Colonic mucosa (tissue), 4 donors: ENCODE data around the gene TEX11. TPM values are rescaled to one million over a fixed set of nuclear protein-coding genes. Genes with fewer than 3 reads are reported as not detected.

Experiments used
- DNase-seq: peaks from one replicate; pipeline ENCODE4 v3.0.0-alpha.2; 2020
- H3K27ac ChIP-seq: fragments of 200-600 bp; one replicate; pipeline ENCODE4 v1.8.0; 2021
- H3K27me3 ChIP-seq: fragments of 200-600 bp; one replicate; pipeline ENCODE4 v1.8.0; 2021
- H3K36me3 ChIP-seq: fragments of 200-600 bp; one replicate; pipeline ENCODE4 v1.8.0; 2021
- H3K4me1 ChIP-seq: fragments of 200-600 bp; one replicate; pipeline ENCODE4 v1.8.0; 2021; ENCODE audit warnings: mild to moderate bottlenecking
- H3K4me3 ChIP-seq: fragments of 200-600 bp; one replicate; pipeline ENCODE4 v1.8.0; 2021
- H3K9ac ChIP-seq, 2 donors: one replicate each; pipeline ENCODE4 v1.7.0; 2013; ENCODE audit warnings: control low read depth in 2 of 2, low read depth in 2 of 2, low read length in 2 of 2
- H3K9me3 ChIP-seq: fragments of 200-600 bp; one replicate; pipeline ENCODE4 v1.8.0; 2021
- CTCF ChIP-seq: fragments of 200-600 bp; IDR thresholded peaks from one replicate; pipeline ENCODE4 v1.8.0; 2022; ENCODE audit warnings: antibody characterized with exemption, mild to moderate bottlenecking
- intact Hi-C: fragments of 100-400 bp; cut with DNase I; formaldehyde crosslinking; loops from one replicate; pipeline ENCODE4 v1.14.1; 2022
- total RNA-seq, 2 donors: library from RNA; stranded (reverse); fragmentation: NEBNext Ultra II Directional in 1 of 2; extraction: Animal tissue kit (Norgen Biotek cat#: 25700) in 1 of 2; gene quantifications; one replicate each; pipeline ENCODE4 v1.2.1, GENCODE V29; 2021
- donor health status: healthy.
- donor health status: DM: no; HTN: no; CAD: no.
- donor health status: DM: no; HTN: no; CAD: no.

The TEX11 gene
- total RNA-seq, 2 donors from 2014 or later, result 0.94 to 1.0 TPM

- H3K9ac ChIP-seq, result no peak overlapping the region
- no peak overlapping the region for H3K4me3 ChIP-seq
- TF ChIP-seq CTCF, result no peak
- intact Hi-C loops, result no loop called here
- no peaks in the 10 kb centered on the region for H3K36me3 ChIP-seq
- no peaks in the 10 kb centered on the region for H3K27me3 ChIP-seq
- DNase-seq, result no peak
- no peaks in the 10 kb centered on the region for H3K9me3 ChIP-seq
- no peaks in the 10 kb centered on the region for H3K4me1 ChIP-seq
- no peak overlapping the region for H3K27ac ChIP-seq
These were observed 272.8 kb downstream of the TEX11 start for GRCh38 chrX:70635669-70636068.

DNA sequence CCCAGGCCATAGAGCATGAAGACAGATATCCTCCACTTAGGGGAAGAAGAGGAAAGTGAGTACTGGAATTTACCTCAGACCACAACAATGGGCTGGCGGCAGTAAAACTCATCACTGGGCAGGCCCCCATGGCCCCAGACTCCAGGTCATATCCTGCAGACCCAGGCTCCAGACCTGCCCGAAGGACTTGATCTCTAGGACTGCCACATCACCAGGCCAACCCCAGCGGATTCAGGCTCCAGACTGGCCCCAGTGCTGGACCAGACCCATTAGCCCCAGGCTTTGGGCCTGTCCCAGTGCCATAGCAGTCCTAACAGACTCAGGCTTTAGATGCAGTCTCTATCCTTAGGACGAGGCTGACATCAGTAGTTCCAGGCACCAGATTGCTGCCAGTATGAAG, 273.3 kb downstream of the TEX11 start:
- no peaks in the 10 kb centered on the region for H3K27me3 ChIP-seq
- H3K9me3 ChIP-seq, result no peaks in the 10 kb centered on the region
- H3K36me3 ChIP-seq, result no peaks in the 10 kb centered on the region
- DNase-seq, result no peak
- no peak overlapping the region for H3K9ac ChIP-seq
- H3K4me3 ChIP-seq, result no peak overlapping the region
- intact Hi-C loops, result no loop called here
- TF ChIP-seq CTCF, result no peak
- no peak overlapping the region for H3K27ac ChIP-seq
- no peaks in the 10 kb centered on the region for H3K4me1 ChIP-seq

- Histone ChIP-seq H3K9ac (no peak overlapping the region), H3K4me3 (no peak overlapping the region), H3K36me3 (no peaks in the 10 kb centered on the region), H3K9me3 (no peaks in the 10 kb centered on the region), H3K27me3 (no peaks in the 10 kb centered on the region), H3K4me1 (no peaks in the 10 kb centered on the region), H3K27ac (no peak overlapping the region)
- TF ChIP-seq CTCF, result no peak
- DNase-seq, result no peak
- intact Hi-C loops, result no loop called here
These were observed 286.8 kb downstream of the TEX11 start for GRCh38 chrX:70621743-70622142.

DNA sequence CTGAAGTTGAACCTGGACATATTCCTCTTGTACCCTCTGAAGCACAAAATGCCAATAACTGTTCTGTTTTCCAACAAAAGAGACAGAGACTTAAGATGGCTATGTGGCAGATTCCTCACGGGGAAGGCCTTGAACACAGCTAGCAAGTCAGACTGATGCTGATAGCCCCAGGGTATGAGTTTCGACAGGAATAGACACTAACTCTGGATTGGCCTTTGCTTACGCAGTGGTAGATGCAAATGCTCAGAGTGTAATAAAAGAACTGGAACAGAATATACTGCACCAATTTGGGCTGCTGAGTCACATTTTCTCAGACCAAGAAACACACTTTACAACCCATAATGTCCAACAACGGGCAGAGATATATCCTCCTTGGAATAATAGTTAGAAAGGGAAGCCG, 290.0 kb downstream of the TEX11 start:
- TF ChIP-seq CTCF, result no peak
- Histone ChIP-seq H3K4me3 (no peak overlapping the region), H3K9ac (no peak overlapping the region), H3K4me1 (no peaks in the 10 kb centered on the region), H3K27me3 (no peaks in the 10 kb centered on the region), H3K27ac (no peak overlapping the region), H3K9me3 (no peaks in the 10 kb centered on the region), H3K36me3 (no peaks in the 10 kb centered on the region)
- DNase-seq, result no peak
- intact Hi-C loops, result no loop called here

DNA sequence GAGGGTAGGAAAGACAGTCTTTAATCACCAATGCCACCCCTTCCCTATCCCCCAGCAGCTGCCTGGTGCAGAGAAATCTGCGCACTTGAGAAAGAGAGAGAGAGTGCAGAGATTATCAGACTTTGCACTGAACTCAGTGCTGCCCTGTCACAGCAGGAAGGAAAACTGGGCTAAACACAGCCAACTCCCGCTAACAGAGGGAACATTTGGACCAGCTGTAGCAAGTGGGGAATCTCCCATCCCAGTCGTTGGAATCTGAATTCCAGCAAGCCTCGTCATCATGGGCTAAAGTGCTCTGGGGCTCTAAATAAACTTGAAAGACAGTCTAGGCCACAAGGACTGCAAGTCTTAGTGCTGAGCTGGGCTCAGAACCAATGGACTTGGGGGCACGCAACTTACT, 295.2 kb downstream of the TEX11 start:
- Histone ChIP-seq H3K4me3 (no peak overlapping the region), H3K4me1 (no peaks in the 10 kb centered on the region), H3K9me3 (no peaks in the 10 kb centered on the region), H3K9ac (no peak overlapping the region), H3K27ac (no peak overlapping the region), H3K36me3 (no peaks in the 10 kb centered on the region), H3K27me3 (no peaks in the 10 kb centered on the region)
- no peak for TF ChIP-seq CTCF
- no peak for DNase-seq
- intact Hi-C loops, result no loop called here

DNA sequence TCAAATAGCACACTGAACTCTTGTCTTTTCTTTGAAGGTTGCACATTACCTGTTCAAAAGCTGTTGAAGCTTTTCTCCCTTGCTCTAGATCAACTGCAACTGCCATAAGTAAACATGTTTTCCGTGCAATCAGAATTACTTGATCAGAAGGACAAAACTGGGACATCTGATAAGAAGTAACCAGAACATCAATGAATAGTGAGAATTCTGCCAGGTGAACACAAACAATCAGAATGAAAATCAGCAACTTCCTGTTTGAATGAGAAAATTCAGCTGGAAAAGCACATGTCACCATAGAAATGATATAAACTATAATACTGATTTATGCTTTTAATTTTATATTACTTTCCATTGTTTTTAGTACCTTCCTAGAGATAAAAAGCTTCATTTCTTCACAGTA, 303.2 kb downstream of the TEX11 start:
- no peak overlapping the region for H3K4me3 ChIP-seq
- DNase-seq, result no peak
- H3K27ac ChIP-seq, result no peak overlapping the region
- H3K27me3 ChIP-seq, result no peaks in the 10 kb centered on the region
- no peaks in the 10 kb centered on the region for H3K36me3 ChIP-seq
- TF ChIP-seq CTCF, result no peak
- no peak overlapping the region for H3K9ac ChIP-seq
- H3K4me1 ChIP-seq, result no peaks in the 10 kb centered on the region
- intact Hi-C loops, result no loop called here
- no peaks in the 10 kb centered on the region for H3K9me3 ChIP-seq
